IPS-11a (cell line): ENCODE data around the gene DHPS.
A peak's percentile ranks its signal among the peaks of the same experiment; 100 is the strongest.
"Not testable (repeated sequence)": the region's sequence is repeated elsewhere in the genome, so short reads cannot be mapped to it uniquely, and the experiment has no call there.

Source experiments
- H3K4me3 ChIP-seq: one replicate; pipeline ENCODE4 v1.5.1; 2013; ENCODE audit warnings: low read depth, low read length, control low read depth

The DHPS gene

GRCh38 chr19:12647490-12648071 is 34.1 kb downstream of the DHPS start:
- no peak overlapping the region for H3K4me3 ChIP-seq

DNA sequence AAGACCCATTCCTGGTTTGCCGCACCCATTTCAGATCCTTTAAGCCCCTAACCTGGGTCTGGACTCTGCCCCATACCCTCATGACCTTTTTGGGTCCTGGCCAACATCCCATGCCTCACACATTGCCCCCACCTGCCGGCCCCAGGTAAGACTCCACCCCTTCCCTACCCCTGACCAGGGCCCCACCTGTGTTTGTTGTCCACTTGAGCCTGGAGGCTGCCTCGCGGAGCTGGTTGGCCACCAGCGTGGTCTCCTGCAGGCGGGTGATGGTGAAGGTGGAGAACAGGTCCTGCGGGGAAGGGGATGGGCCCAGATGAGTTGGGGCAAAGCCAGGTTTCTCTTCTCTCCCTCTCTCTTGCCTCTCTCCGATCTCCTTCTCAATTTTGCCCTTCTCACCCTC is 34.6 kb downstream of the DHPS start:
- no peak overlapping the region for H3K4me3 ChIP-seq

GRCh38 chr19:12646551-12646950 is 35.1 kb downstream of the DHPS start:
- no peak overlapping the region for H3K4me3 ChIP-seq

- not testable (repeated sequence) for H3K4me3 ChIP-seq
Observed at GRCh38 chr19:12643716-12644115, 38.0 kb downstream of the DHPS start.

GRCh38 chr19:12642506-12642905 is 39.2 kb downstream of the DHPS start:
- no peak overlapping the region for H3K4me3 ChIP-seq

GRCh38 chr19:12641456-12641855 is 40.2 kb downstream of the DHPS start:
- no peak overlapping the region for H3K4me3 ChIP-seq

DNA sequence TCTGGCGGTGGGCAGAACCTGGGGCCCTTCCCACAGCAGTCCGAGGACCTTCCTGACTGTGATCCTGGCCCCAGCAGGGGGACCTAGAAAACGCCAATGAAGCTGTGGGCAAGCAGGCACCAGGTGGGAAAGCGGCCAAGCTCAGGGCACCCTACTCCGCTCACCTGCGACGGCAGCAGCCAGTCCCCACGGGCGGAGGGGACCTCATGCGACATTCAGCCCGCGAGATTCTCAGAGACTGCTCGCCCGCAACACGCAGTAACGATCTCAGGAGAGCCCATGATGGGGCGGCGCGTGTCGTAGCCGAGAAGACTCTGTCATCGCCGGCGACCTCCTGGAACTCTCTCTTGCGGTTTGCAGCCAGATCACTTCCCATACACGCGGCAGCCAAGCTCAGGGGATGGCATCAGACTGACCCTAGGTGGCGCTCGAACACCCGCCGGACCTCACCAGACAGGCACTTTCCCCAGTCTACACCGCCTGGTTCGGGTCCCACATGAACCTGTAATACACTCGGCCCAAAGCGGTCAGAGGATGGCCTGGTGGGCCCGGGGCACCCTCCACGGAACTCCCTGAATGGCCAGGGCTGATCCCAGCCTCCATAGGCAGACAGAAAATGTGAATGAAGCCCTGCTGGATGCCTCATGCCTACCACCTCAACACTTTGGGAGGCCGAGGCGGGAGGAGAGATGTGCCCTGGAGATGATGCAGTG is 41.6 kb downstream of the DHPS start:
- peak overlapping the region; percentile 45 for H3K4me3 ChIP-seq

DNA sequence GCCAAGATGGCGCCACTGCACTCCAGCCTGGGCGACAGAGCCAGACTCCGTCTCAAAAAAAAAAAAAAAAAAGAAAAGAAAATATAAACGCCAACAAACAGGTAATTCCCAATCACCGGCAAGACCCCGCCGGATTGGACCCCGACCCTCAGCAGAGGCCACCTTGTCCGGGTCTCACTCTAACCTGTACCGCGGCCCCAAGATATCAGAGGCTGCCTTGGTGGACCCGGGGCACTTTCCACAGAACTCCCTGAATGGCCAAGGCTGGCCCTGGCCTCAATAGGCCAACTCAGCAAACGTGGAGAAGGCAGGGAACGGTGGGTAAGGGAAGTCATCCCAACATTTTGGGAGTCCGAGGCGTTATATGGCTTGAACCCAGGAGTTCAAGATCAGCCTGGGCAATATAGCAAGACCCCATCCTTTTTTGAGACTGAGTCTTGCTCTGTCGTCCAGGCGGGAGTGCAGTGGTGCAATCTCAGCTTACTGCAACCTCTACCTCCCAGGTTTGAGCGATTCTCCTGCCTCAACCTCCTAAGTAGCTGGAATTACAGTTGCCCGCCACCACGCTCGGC is 43.0 kb downstream of the DHPS start:
- H3K4me3 ChIP-seq, result no peak overlapping the region

GRCh38 chr19:12636631-12637030 is 45.0 kb downstream of the DHPS start:
- no peak overlapping the region for H3K4me3 ChIP-seq

DNA sequence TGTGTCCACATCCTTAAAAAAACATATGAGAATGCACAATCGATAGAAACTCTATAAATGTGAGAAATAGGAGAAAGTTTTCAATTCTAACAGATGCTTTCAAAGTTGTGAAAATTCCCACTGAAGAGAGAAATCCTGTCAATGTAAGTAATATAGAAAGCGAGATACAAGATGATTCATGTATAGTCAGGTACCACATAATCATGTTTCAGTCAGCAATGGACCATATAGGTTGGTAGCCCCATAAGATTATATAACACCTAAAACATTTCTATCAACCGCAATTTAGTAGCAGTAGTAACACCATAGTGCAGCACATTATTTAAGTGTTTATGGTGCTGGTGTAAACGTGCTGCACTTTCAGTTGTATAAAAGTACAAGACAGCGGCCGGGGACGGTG is 52.5 kb downstream of the DHPS start:
- no peak overlapping the region for H3K4me3 ChIP-seq

DNA sequence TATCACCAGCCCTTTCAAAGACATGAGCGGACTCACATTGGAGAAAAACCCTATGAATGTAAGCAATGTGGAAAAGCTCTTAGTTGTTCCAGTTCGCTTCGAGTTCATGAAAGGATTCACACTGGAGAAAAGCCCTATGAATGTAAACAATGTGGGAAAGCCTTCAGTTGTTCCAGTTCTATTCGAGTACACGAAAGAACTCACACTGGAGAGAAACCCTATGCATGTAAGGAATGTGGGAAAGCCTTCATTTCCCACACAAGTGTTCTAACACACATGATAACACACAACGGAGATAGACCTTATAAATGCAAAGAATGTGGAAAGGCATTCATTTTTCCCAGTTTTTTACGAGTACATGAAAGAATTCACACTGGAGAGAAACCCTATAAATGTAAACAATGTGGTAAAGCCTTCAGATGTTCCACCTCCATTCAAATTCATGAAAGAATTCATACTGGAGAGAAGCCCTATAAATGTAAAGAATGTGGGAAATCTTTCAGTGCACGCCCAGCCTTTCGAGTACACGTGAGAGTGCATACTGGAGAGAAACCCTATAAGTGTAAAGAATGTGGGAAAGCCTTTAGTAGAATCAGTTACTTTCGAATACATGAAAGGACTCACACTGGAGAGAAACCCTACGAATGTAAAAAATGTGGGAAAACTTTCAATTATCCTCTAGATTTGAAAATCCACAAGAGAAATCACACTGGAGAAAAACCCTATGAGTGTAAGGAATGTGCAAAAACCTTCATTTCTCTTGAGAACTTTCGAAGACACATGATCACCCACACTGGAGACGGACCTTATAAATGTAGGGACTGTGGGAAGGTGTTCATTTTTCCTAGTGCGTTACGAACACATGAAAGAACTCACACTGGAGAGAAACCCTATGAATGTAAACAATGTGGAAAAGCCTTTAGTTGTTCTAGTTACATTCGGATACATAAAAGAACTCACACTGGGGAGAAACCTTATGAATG is 53.3 kb downstream of the DHPS start:
- H3K4me3 ChIP-seq, result no peak overlapping the region

DNA sequence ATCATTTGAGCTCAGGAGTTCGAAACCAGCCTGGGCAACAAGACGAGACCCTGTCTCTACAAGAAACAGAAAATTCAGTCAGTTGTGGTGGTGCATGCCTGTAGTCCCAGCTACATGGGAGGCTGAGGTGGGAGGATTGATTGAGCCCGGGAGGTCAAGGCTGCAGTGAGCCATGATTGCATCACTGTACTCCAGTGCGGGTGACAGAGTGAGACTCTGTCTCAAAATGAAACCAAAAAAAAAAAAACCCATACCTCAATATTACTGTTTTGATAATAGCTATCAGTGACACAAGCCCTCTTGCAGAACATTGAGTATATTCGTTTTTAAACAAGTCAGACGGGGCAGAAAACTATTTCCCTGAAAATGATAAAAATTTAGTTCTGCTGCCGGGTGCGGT is 54.7 kb downstream of the DHPS start:
- H3K4me3 ChIP-seq, result no peak overlapping the region
